HepG2 (cell line): ENCODE data around the gene MGAT1.
"Not testable (repeated sequence)": the region's sequence is repeated elsewhere in the genome, so short reads cannot be mapped to it uniquely, and the experiment has no call there.

Source experiments
- ARID2 ChIP-seq: sonication (generic); formaldehyde crosslinking; IDR thresholded peaks from 2 replicates; pipeline ENCODE4 v1.8.1; 2022; ENCODE audit warnings: mild to moderate bottlenecking, missing genetic modification reagents, borderline replicate concordance
- GABPA ChIP-seq, 2 experiments: IDR thresholded peaks; 2 replicates each; pipeline ENCODE4 v1.6.1; 2011 to 2016; ENCODE audit warnings: low read depth in 2 of 2, low read length in 1 of 2, missing biosample characterization in 1 of 2, missing genetic modification characterization in 1 of 2
- MAZ ChIP-seq, 2 experiments: sonication (generic) in 1 of 2; formaldehyde crosslinking in 1 of 2; IDR thresholded peaks; 2 replicates each; pipeline versions ENCODE4 v1.5.0 to v1.6.1; 2012 to 2020; ENCODE audit warnings: low read depth in 2 of 2, mild to moderate bottlenecking in 2 of 2, borderline replicate concordance in 1 of 2, improper control_type of control experiment in 1 of 2, low read length in 1 of 2, missing genetic modification reagents in 1 of 2, moderate library complexity in 1 of 2
- POLR2A ChIP-seq, 2 experiments: IDR thresholded peaks; 2 replicates each; pipeline ENCODE4 v1.6.1; 2011; ENCODE audit warnings: low read depth in 2 of 2, low read length in 2 of 2, mild to moderate bottlenecking in 1 of 2, moderate library complexity in 1 of 2; ENCODE audit not compliant: insufficient read depth in 1 of 2
- SMC3 ChIP-seq: IDR thresholded peaks from 2 replicates; pipeline ENCODE4 v1.6.1; 2011; ENCODE audit warnings: low read length, improper control_type of control experiment
- ZBTB38 ChIP-seq: sonication (generic); formaldehyde crosslinking; IDR thresholded peaks from 2 replicates; pipeline ENCODE4 v1.5.1; 2020; ENCODE audit warnings: mild to moderate bottlenecking, missing genetic modification reagents
- ZNF121 ChIP-seq: sonication (generic); formaldehyde crosslinking; IDR thresholded peaks from 2 replicates; pipeline ENCODE4 v1.5.0; 2020; ENCODE audit warnings: mild to moderate bottlenecking, missing genetic modification reagents
- ZNF503 ChIP-seq: sonication (generic); formaldehyde crosslinking; IDR thresholded peaks from 2 replicates; pipeline ENCODE4 v1.4.0; 2020; ENCODE audit warnings: missing genetic modification reagents
- ZNF556 ChIP-seq: sonication (generic); formaldehyde crosslinking; IDR thresholded peaks from 2 replicates; pipeline ENCODE4 v1.4.0; 2020; ENCODE audit warnings: mild to moderate bottlenecking, missing genetic modification reagents, borderline replicate concordance
- TF ChIP-seq, protein P1 (sequence below), 2 experiments: sonication (generic) in 1 of 2; formaldehyde crosslinking in 1 of 2; IDR thresholded peaks; 2 replicates each; pipeline versions ENCODE4 v1.4.0 to v1.6.1; 2018 to 2020; ENCODE audit warnings: missing genetic modification reagents in 2 of 2, borderline replicate concordance in 1 of 2, low read depth in 1 of 2, mild to moderate bottlenecking in 1 of 2, missing biosample characterization in 1 of 2
- TF ChIP-seq, protein P2 (sequence below): sonication (generic); formaldehyde crosslinking; IDR thresholded peaks from 2 replicates; pipeline ENCODE4 v1.4.0; 2020; ENCODE audit warnings: missing genetic modification reagents

DNA sequence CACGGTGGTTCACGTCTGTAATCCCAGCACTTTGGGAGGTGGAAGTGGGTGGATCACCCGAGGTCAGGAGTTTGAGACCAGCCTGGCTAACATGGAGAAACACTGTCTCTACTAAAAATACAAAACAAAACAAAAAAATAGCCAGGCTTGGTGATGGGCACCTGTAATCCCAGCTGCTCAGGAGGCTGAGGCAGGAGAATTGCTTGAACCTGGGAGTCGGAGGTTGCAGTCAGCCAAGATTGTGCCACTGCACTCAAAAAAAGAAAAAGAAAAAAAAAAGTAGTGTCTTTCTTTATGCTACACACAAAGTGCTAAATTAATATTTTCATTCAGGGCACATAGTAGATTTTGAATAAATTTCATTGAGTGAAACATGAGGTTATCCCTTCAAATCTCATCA is 61.7 kb downstream of the MGAT1 start:
- TF ChIP-seq GABPA (IDR thresholded peaks at IDR 0.05; ENCODE audit: low read depth, low read length); GABPA (CRISPR knock-in tag; IDR thresholded peaks at IDR 0.05; ENCODE audit: low read depth); ZNF121; MAZ (IDR thresholded peaks at IDR 0.05; ENCODE audit: borderline replicate concordance, low read depth, low read length); MAZ (CRISPR knock-in tag; IDR thresholded peaks at IDR 0.05; ENCODE audit: low read depth); ARID2 (CRISPR knock-in tag); ZBTB38 (CRISPR knock-in tag); ZNF503 (CRISPR knock-in tag); SMC3; POLR2A (IDR thresholded peaks at IDR 0.05; ENCODE audit: insufficient read depth in 1 of 2, low read depth in 2 of 2, low read length in 2 of 2); ZNF556 (CRISPR knock-in tag): not testable (repeated sequence)
- TF ChIP-seq, protein P1, sequence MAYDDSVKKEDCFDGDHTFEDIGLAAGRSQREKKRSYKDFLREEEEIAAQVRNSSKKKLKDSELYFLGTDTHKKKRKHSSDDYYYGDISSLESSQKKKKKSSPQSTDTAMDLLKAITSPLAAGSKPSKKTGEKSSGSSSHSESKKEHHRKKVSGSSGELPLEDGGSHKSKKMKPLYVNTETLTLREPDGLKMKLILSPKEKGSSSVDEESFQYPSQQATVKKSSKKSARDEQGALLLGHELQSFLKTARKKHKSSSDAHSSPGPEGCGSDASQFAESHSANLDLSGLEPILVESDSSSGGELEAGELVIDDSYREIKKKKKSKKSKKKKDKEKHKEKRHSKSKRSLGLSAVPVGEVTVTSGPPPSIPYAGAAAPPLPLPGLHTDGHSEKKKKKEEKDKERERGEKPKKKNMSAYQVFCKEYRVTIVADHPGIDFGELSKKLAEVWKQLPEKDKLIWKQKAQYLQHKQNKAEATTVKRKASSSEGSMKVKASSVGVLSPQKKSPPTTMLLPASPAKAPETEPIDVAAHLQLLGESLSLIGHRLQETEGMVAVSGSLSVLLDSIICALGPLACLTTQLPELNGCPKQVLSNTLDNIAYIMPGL (CRISPR knock-in tag; IDR thresholded peaks at IDR 0.05; ENCODE audit: borderline replicate concordance in 1 of 2, low read depth in 1 of 2): not testable (repeated sequence)
- TF ChIP-seq, protein P2, sequence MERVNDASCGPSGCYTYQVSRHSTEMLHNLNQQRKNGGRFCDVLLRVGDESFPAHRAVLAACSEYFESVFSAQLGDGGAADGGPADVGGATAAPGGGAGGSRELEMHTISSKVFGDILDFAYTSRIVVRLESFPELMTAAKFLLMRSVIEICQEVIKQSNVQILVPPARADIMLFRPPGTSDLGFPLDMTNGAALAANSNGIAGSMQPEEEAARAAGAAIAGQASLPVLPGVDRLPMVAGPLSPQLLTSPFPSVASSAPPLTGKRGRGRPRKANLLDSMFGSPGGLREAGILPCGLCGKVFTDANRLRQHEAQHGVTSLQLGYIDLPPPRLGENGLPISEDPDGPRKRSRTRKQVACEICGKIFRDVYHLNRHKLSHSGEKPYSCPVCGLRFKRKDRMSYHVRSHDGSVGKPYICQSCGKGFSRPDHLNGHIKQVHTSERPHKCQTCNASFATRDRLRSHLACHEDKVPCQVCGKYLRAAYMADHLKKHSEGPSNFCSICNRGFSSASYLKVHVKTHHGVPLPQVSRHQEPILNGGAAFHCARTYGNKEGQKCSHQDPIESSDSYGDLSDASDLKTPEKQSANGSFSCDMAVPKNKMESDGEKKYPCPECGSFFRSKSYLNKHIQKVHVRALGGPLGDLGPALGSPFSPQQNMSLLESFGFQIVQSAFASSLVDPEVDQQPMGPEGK: not testable (repeated sequence)
